AG08396 (cell line): ENCODE measurements around the gene KNDC1.
"Not testable (repeated sequence)": the region's sequence is repeated elsewhere in the genome, so short reads cannot be mapped to it uniquely, and the experiment has no call there.

Source experiments
- DNase-seq: peaks from one replicate; pipeline ENCODE4 v3.0.0; 2012; ENCODE audit warnings: low spot score, mixed read lengths

KNDC1 gene

DNA sequence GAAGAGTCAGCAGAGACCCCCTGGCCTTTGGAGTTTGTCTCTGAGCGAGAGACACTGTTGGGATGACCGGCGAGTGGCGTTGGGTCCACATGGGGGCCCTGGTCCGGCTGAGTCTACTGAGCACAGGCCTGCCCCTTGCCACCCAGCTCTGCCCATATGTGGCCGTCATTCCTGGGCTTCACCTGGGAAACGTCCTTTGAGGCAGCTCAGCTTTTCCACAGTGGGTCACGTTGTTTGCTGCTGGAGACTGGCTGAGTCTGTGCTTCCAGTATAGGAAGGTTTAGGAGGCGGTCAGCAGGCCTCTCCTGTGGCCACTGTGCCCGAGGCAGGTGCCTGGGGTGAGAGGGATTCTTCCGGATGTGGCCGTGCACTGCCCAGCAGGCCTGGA lies 99.6 kb downstream of the KNDC1 start:
- no peak for DNase-seq

GRCh38 chr10:133260895-133261725 lies 101.1 kb downstream of the KNDC1 start:
- peak; percentile 72 for DNase-seq

DNA sequence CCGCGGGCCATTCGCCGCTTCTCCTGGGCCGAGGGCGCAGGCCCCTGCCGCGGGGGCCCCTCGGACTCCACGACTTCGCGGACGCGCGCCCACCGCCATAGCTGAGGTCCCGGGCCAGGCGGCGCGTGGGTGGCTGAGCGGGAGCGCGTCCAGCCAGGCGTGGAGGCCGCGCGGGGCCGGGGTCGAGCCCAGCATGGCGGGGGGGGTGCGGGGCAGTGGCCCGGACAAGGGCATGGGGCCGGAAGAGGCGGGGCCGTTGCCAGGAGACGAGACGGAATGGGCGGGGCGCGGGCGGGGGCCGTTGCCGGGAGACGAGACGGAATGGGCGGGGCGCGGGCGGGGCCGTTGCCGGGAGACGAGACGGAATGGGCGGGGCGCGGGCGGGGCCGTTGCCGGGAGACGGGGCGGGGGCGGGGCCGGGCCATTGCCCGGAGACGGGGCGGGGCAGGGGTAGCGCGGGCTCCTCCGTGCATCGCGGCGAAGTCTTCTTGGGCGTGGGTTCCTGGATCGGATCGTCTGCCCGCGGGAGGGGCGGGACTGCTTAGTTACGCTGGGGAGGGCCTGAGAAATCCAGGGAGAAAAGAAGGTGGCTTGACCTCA lies 101.8 kb downstream of the KNDC1 start:
- DNase-seq: peak; percentile 94

DNA sequence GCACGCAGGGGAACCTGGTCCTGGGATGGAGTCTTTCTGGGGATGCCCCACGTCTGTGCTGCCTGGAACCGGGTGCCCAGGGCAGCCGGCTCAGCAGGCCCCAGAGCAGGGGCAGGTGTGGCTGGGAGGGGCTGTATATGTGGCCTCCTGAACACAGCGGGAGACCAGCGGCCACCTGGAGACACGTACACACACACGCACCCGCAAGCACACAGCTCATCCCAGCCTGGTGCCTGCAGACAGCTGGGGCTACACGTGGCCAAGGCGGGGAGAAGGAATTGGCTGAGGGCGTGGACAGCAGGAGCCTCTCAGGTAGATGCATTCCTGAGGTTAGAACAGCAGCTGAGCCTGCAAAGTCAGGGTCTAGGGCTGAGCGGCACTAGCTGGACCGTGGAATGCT lies 102.7 kb downstream of the KNDC1 start:
- DNase-seq: no peak

DNA sequence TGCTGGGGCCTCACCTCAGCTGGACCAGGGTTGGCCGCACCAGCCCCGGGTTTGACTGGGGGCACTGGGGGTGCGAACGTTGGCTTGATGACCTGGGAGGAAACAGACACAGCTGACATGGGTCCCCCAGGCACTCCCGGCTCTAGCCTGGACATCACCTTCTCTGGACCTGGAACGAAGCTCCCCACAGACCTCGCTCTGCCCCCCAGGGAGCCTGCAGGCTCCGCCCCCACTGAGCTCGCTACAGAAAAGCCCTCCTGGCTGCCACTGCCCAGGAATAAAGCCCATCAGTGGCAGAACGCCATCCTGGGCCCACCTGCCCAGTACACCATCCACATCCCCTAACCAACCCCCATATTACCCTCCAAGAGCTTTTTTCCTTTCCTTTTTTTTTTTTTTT lies 103.7 kb downstream of the KNDC1 start:
- DNase-seq: no peak

DNA sequence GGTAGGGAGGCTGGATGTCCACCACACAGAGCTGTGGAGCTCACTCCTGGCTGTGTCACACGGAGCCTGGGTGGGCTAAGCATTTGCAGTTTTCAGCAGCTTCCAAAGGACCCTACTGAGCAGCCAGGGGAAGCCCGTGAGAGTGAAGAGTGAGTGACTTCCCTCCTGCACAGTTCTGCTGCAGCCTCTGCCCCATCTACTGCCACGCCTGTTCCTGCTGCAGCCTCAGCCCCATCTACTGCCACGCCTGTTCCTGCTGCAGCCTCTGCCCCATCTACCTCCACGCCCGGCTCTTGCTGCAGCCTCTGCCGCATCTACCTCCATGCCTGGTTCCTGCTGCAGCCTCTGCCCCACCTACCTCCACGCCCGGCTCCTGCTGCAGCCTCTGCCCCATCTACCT lies 104.4 kb downstream of the KNDC1 start:
- no peak for DNase-seq

- DNase-seq: not testable (repeated sequence)
Measured at GRCh38 chr10:133265052-133265451, 105.0 kb downstream of the KNDC1 start.

DNA sequence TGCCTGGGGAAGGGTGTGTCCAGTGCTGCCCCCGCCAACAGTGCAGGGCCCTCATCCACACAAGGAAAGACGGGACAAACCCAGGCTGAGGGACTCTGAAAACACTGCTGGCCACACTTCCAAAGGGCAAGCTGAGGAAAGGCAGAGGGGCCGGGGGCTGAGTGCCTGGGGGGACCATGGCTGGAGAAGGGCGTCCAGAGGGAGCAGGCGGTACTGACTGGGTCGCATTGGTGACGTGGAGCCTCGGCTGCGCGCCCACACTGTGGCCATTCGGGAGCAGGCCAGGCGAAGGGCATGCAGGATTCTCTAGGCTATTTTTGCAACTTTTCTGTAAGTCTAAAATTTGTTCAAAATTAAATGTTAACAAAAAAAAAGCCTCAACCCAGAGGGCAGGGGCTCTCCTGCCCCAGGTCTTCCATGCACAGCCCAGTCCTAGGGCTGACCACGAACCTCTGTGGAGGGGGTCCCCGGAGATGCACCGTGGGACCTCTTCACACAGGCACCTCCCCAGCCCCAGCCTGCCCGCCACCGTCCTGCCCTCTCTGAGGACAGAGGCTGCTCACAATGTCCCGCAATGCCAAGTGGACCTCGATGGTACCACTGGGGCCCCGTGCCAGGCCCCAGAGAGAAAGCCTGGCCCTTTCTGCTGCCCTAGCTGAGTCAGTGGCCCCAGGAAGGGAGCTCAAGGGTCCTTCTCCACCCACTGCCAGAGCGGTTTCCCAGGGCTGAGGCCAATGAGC lies 106.2 kb downstream of the KNDC1 start:
- no peak for DNase-seq

- no peak for DNase-seq
Measured at GRCh38 chr10:133267293-133267692, 107.3 kb downstream of the KNDC1 start.

DNA sequence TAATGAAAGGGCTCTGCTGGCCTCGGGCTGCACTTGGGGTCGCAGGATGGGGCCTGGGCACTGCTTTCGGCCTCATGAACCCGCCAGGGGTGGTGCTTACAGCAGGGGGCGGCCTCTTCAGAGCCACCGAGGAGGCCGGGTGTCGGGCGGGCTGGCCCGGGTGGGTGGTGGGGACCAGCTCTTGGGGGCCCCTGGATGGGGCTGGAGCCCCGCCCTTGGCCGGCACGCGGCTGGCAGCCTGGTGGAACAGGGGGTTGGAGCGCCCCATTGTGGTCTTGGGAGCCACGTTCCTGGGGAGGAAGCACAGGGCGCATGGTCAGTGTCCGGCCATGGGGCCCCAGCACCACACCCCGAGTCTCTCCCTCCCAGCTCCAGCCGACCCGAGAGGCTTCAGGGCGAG lies 107.8 kb downstream of the KNDC1 start:
- DNase-seq: no peak

DNA sequence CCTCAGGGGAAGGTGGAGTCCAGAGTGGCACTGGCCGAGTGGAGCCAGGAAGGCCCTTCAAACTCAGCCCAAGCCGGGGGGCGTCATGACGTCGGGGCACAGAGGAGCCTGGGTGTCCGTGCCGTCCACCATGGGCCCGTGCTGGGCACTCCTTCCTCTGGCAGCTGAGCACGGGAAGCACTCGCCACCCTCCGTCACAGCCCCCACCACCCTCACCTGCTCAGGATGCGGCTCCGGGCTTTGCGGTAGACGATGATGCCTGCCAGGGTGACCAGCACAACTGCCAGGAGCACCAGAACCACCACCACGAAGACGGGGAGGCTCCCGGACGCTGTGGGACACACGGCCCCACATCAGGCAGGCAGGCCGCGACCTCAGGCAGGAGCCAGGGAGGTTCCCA lies 108.5 kb downstream of the KNDC1 start:
- no peak for DNase-seq

DNA sequence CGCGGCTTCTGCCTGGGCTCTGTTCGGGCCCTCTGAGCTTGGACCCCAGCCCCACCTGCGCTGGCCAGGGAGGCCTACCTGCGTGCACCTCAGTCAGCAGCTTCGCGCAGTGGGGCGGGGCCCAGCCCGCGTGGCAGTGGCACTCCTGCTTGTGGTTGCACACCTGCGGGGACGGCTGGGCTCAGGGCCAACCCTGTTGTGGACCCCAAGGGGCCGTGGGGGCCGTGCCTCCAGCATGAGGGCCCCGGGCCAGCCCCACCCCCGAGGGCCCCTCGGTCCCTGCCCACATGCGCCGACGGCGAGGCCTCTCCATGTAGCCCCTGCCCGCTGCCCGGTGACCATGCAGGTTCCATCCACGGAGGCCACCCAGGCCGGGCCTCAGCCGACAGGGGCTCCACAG lies 109.3 kb downstream of the KNDC1 start:
- DNase-seq: no peak

- DNase-seq: no peak
Measured at GRCh38 chr10:133270204-133270603, 110.2 kb downstream of the KNDC1 start.

DNA sequence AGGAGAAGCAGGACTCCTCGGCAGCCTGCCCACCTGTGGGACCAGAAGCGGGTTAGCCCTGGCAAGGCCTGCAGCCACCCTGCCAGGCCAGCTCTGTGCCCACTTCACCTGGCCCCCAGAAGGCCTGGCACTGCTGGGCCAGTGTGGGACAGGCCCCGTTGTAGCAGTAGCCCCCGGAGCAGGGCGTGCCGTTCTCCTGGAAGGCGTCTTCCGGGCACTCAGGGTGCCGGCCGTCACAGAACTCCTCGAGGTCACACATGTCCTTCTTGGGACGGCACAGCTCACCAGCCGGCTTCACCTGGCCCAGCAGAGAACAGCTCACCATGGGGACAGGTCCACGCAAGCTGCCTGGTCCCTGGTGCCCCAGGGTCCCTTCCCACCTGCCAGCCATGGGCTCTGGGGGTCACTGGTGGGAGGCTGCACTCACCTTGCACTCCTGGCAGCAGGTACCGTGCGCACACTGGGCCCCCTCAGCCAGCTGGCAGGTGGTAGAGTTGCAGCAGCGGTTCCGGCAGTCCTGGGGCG lies 110.8 kb downstream of the KNDC1 start:
- no peak for DNase-seq

GRCh38 chr10:133271521-133272300 lies 111.7 kb downstream of the KNDC1 start:
- DNase-seq: no peak

GRCh38 chr10:133272301-133272963 lies 112.4 kb downstream of the KNDC1 start:
- DNase-seq: no peak

GRCh38 chr10:133272964-133273420 lies 113.0 kb downstream of the KNDC1 start:
- no peak for DNase-seq

- no peak for DNase-seq
Measured at GRCh38 chr10:133273534-133274143, 113.6 kb downstream of the KNDC1 start.

- no peak for DNase-seq
Measured at GRCh38 chr10:133274751-133275683, 115.0 kb downstream of the KNDC1 start.

DNA sequence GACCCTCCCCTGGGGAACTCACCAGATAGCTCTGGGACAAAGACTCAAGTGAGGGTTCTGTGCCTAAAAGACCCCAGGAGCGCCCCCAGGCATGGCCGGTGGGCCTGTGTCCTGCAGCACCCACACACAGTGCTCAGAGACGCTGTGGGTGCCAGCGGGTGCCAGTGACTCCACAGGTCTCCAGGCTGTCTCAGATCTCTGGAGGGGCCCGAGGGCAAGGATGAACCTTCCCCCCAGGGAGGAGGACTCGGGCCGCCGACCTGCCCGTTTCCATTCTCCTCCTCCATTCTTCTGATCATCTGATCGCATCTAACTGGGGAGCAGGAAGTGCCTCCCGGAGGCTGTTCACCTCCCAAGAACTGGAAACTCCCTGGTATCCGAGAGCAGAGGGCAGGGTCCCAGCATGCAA lies 115.7 kb downstream of the KNDC1 start:
- no peak for DNase-seq
